ENCODE measurements around the gene UNG.
A peak's percentile ranks its signal among the peaks of the same experiment; 100 is the strongest.

Gene UNG

GRCh38 chr12:109092497-109093021 is 4.8 kb upstream of the UNG start:
- DNase-seq: no peak

GRCh38 chr12:109093022-109093918 is 4.1 kb upstream of the UNG start, which contains the start of gene ALKBH2:
Gene ALKBH2, minus strand, starts transcription at chr12:109093472. Its CDS starts 686 bp downstream, at chr12:109092786.
- peak; percentile 89 to 95 for DNase-seq

- DNase-seq: no peak
Observed at GRCh38 chr12:109097140-109097434, 310 bp upstream of the UNG start.

- DNase-seq: peak; percentile 25 to 28
Observed at GRCh38 chr12:109098183-109098604, 797 bp downstream of the UNG start.

GRCh38 chr12:109098651-109099050 is 1.3 kb downstream of the UNG start:
- no peak for DNase-seq

GRCh38 chr12:109099431-109100020 is 2.1 kb downstream of the UNG start:
- no peak for DNase-seq

GRCh38 chr12:109100741-109101140 is 3.3 kb downstream of the UNG start:
- DNase-seq: peak in 1 of 2 donors; percentile 53

GRCh38 chr12:109102491-109102890 is 5.1 kb downstream of the UNG start:
- no peak for DNase-seq

- DNase-seq: no peak
Observed at GRCh38 chr12:109105176-109105575, 7.8 kb downstream of the UNG start.

- no peak for DNase-seq
Observed at GRCh38 chr12:109109746-109110350, 12.5 kb downstream of the UNG start.

- peak; percentile 44 to 63 for DNase-seq
Observed at GRCh38 chr12:109110988-109111495, 13.6 kb downstream of the UNG start.

GRCh38 chr12:109112720-109113465 is 15.5 kb downstream of the UNG start:
- no peak for DNase-seq

GRCh38 chr12:109113661-109114321 is 16.4 kb downstream of the UNG start:
- DNase-seq: no peak

GRCh38 chr12:109114644-109115043 is 17.2 kb downstream of the UNG start:
- DNase-seq: no peak

- no peak for DNase-seq
Observed at GRCh38 chr12:109115404-109115757, 18.0 kb downstream of the UNG start.

- DNase-seq: peak; percentile 49 to 70
Observed at GRCh38 chr12:109115758-109116610, 18.6 kb downstream of the UNG start, which contains the start of gene ACACB. Gene ACACB, plus strand, starts transcription at chr12:109116587. Its CDS starts 22,819 bp downstream, at chr12:109139406.

GRCh38 chr12:109116611-109116949 is 19.2 kb downstream of the UNG start:
- no peak for DNase-seq

- no peak for DNase-seq
Observed at GRCh38 chr12:109120095-109120494, 22.7 kb downstream of the UNG start.

GRCh38 chr12:109120557-109120956 is 23.2 kb downstream of the UNG start:
- DNase-seq: no peak

GRCh38 chr12:109121346-109121880 is 24.0 kb downstream of the UNG start:
- DNase-seq: no peak
